Activated CD4-positive, CD25-positive, alpha-beta regulatory T cell treated with anti-CD3 and anti-CD28 coated beads, Interleukin-2, amount 50 U/mL, for 24 hours (primary cell): Measurements from ENCODE around the gene SLC7A1.

Experiments
- ATAC-seq, 2 donors: fragments of 150-1000 bp; cut with Tn5 transposase; one replicate each; pipeline ENCODE4 v1.10.0; 2021; ENCODE audit warnings: mild to moderate bottlenecking in 1 of 2, moderate library complexity in 1 of 2

The SLC7A1 gene

DNA sequence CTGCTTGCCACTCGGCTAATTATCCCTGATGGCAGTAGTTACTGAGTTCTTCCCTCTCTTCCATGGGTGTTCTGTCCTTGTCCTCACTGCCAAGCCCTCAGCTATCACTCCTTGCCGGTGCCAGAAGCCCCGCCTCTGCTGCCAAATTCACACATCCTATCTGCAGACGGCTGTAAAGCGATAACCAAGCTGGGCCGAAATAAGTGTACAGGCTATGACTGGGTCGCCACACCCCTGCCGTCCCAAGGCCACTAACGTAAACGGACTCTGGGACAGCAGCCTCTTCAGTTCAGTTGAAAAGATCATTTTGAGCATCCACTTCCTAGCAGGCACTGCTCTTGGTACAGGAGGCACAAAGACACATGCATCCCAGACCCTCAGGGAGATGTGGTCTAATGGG, 13.3 kb downstream of the SLC7A1 start:
- ATAC-seq, result no peak

DNA sequence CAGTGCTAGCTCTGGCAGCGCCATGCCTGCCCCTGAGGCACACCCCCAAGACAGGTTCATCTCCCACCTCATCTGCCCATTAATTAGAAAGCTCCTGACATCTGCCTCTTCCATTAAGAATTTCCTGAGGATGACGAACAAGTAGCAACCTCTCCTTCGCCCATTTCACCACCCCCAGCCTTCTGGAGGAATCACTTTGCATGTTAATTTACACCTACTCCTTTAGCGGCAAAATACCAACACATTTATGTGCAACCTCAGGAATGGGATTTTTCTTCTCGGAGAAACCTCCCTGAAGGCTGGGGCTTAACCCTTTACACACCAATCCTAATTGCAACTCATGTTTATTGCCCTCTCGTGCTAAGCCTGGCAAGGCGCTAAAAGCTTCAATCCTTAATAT, 13.8 kb downstream of the SLC7A1 start:
- no peak for ATAC-seq

DNA sequence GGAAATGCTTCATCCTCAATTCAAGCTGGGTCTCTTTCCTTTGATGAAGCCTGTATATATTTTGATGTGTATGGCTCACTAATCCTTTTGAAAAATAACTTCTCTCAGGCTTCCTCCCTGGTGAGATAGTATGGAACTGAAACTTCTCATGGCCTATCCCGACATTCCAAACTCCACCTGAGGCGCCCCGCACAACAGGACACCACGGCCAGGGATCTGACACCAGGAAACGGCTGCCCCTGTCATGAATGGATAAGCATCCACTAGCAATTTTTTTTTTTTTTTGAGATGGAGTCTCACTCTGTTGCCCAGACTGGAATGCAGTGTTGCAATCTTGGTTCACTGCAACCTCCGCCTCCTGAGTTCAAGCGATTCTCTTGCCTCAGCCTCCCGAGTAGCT, 16.4 kb downstream of the SLC7A1 start:
- no peak for ATAC-seq

DNA sequence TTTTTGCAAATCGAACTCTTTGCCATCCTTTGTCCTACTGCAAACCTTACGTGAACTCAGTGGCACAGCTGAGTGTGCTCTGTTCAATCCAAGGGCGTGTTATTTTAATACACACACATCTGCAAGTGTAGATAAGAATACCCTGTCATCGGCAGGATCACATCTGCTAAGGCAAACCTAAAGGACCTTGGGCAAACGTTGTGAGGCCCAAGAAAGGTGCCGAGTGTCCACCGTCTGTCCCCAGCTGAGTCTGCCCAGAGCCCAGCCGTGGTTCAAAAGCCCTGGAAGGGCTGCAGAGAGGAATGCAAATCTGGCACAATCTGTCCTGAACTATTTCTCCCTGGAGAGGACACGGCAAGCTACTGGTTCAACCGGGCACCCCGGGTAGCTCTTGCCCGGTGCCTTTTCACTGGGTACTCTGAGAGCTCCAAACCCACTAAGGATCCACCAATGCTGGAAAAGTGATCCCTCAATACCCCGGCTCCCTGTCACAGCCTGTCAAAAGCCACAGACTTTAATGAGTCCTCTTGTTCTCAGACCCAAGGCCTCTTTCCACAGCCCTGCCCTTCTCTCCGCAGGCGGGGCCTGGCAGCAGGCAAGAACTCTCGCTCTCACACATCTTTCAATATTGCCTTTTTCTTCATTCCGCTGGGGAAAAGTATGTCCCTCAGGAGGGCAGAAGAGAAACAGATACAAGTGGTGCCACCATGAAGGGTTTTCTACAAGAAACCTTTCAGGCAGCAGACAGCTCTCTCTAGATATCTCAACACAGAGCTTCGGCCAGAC, 17.0 kb downstream of the SLC7A1 start:
- no peak for ATAC-seq

DNA sequence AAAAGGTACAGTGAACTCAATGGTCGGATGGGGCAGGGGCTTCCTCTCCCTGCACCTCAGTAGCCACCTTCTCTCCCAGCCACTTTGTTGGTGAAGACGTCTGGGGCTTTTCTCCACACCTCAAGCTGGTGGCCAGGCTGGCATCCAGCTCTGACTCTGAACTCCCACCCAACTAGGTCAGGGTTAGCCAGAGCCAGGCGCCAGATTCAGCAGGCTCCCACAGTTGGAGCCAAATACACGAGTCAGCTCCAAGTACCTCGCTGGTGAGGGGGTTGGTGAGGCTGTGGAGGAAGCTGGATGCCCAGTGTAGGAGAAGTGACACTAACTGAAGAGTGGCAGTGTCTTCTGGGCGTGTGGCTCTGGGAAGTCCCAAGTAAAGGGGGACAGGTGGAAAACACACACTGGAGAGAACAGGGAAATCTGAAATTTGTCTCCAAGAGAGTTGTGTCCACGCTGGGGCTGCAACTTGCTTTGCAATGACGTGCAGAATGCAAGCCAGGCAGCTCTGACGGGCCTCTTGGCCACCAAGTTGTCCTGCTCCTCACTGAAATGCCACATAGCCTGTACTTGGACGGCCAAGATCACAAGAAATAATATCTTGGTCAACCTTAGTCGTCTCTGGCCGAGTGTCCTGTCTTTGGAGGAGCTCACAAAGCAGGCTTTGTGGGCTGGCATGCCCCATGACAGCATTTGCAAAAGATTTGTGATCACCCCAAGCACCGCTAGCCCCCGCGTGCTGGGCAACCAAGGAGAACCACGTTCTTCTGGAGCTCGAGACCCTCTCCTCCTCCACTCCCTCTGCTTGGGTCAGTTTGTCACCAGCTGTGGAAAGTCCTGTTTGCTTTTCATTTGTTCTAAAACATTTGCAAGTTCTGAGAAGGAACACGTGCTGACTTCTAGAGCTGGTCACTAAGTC, 18.1 kb downstream of the SLC7A1 start:
- no peak for ATAC-seq

DNA sequence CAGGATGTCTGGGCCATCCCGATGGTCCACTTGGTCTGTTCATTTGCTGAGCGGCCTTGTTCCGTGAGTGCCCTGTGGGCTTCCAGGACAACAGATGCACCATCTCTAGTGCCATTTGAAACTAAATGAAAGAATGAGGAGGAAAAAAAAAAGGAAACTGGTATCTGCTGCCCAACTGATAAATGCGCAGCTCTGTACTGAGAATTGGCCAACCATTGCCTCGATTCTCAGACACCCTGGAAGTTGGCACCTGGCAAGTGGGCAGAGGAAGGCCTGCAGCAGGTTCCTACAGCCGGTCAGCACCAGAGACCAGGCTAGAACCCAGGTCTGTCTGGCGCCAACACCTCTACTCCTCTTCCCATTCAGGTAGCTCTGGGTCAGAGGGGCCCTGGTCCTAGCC, 18.9 kb downstream of the SLC7A1 start:
- ATAC-seq, result no peak

DNA sequence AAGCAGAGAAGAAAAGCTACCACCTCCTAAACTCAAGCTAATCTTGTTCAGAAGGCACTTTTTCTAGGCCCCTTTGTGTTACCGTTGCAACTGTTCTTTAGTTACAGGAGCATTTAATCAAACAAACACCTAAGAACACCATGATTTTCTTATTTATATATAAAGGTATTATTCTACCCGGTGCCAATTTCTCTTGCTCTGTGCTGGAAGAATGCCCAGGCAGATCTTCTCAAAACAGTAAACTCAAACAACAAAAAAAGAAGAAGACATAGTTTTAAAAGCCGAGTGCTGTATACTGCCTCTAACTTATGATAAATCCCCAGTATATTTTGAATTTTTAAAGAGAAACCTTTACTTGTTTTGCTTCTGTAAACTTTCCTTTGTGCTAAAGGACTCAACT, 20.4 kb downstream of the SLC7A1 start:
- ATAC-seq, result no peak

DNA sequence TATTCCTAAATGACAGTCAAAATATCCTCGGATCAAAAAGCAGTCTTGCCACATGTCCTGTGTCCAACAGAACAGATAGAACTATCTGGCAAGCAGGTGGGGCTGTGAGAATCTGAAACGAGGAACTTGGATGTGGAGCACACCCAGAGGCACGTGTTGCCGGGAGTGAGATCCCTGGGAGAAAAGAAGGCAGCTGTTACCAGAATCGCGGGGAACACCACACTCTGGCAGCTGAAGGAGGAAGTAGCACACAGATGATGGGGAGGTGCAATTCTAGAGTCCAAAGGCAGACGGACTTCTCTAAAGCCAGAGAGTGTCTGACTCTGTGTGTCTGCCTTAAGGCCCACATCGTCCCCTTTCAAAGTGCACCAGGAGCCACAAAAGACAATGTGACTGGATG, 22.3 kb downstream of the SLC7A1 start:
- ATAC-seq, result no peak

DNA sequence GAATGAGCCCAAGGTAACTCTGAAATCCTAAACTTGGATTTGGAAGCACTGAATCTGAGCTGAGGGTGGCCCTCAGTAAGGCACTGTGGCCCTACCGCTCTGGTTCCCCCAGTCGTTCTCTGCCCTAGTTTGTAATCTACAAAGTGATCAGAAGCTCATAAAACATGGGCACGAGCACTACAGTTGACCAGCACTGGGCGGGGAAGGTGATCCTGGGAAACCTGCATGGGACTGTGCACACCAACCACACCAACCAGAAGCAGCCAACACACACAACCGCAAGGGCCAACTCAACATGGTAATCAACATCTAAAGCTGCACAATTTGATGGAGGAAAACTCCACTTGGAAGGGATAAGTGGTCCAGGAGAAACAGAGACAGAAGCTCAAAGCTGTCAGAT, 22.9 kb downstream of the SLC7A1 start:
- no peak for ATAC-seq

DNA sequence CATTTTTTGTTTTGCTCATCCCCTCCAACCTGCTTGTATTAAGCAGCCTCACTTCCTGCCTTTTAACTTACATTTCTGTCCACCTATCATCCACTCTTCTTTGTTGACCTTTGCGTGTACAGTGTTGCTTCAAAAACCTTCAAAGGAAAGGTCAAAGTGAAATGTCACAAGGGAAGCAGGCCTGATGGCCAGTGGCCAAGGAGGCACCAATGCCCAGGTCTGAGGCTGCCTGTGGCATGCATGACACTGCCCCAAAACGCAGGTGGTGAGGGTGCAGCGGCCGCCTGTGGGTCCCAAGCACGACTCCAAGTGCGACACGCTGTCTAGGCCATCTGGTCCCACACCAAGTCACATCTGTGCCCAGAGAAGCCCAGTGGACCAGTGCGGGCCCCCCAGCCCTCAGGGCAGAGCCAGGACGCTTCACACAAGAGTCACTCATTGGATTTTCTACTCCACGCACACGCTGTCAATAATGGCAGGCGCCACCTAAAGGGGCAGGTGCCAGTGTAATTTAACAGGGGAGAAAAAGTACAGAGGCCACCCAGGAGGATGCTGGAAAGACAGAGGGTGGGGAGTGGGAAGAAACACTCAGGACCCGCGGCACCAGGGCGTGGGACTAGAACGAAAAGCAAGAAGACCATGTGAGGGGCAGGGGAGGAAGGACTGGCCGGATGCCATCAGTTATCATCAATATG, 23.5 kb downstream of the SLC7A1 start:
- ATAC-seq, result no peak

DNA sequence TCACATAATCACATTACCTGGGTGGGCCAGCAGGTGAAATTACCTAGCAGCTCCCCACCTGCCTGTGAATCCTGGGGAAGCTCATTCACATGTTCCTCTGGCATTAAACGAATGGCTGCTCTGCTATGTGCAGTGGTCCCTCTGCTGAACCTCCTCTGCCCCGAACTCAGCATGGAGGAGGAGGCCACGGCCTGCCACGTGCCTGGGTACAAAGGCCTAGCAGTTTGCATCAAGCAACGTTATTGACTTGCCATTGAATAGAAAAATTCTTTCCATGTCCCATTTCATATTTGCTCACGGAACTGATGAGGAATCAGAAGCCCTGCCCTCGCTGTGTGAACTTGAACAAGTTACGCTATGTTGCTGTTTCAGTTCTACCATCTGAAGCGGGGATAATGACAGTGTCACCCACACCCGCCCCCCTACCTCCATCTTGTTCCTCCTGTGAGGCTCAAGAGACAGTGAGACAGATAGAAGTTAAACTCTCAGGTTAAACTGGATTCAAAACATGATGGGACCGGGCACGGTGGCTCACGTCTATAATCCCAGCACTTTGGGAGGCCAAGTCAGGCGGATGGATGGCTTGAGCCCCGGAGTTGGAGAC, 25.3 kb downstream of the SLC7A1 start:
- no peak for ATAC-seq

DNA sequence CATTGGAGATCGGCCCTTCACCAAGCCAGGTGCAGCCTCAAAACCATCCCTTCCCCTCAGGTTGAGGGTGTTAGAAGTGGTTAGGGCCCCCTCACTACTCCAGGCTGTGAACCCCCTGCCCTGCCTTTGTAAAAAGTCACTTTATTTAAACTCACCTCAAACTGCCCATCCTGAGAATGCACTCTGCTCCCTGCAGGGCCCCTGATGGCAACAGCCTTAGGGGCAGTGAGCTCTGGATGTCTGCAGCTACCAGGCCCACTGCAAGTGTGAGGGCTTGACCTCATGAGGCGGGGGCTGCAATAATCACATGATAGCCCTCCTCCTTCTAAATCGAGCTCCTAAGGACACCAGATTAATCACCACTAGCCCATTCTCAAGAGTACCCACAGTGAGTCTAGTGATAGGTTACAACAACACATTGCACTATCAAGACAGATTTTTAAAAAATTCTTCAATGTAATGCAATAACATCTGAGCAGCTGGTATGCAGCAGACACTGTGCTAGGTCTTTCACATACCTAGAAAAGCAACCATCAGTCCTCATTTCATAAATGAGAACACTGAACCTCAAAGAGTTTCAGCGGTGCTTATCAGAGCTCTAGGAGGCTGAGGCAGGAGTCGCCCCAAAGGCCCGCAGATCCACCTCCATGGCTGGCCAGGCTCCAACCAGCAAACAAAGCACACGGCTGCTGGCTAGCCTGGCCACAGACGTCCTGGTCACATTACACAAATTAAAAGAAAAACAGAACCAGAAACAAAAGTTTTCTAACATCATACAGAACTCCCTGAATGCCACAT, 26.0 kb downstream of the SLC7A1 start:
- ATAC-seq, result no peak

DNA sequence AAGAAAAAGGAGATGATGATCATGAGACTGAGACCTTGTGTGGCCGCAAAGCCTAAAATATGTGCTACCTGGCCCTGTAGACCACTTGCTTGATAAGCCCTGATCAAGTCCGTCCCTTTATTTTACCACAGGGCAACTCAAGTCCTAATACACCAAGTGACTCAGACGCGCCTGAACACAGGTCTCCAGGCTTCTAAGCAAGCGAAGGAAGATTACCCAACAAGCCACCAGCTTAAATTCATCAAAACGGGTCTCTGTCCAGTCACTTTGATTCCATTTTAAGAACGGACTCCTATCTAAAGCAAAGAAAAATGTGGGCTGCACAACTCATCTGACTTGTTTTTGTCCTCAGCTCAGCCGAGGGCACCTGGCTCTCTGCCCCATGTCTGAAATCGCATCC, 26.8 kb downstream of the SLC7A1 start:
- no peak for ATAC-seq

DNA sequence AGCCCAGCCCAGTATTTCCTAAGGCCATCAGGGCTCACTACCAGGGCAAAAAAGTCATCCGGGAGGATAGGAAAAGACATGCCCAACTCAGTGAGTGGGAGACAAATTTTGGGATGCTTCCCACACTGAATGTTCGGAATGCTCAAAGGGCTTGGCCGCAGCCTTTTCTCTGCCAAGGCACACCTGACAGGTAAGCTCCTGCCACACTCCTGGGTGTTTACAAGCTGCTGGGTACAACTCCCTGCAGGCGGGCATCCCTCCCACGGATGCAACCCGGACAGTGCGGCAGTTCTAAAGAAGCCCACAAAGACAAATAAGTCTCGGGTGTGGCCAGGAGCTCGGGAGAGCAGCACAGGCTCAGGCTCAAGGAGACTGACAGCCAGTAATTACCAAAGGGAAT, 28.1 kb downstream of the SLC7A1 start:
- no peak for ATAC-seq

DNA sequence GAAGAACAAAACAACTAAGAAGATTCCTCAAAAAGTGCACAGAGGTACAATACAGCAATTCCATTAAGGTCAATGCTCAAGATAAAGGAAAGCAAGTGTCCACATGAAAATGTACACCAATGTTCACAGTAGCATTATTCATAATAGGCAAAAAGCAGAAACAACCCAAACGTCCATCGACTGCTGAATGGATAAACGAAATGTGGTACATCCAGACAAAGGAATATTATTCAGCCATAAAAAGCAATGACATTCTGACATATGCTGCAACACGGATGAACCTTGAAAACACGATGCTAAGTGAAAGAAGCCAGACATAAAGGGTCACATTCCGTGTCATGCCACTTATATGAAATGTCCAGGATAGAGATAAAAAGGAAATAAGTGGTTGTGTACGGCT, 29.3 kb downstream of the SLC7A1 start:
- ATAC-seq, result no peak

DNA sequence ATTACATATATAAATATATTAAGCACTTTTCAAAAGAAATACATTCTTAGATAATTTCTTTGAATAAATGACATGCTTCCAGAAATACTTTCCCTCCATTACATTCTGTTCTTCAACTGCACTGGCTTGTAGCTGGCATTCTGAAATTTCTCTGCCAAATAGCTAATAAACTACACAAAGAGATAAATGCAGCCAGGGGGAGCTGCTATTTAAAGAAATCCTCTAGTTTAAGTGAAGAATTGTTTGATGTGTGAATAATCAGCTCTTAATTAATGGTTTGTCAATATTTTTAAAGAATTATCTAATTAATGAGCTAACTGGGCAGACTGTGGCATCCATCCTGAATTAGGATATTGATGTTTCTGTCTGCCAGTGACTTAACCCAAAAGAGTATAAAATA, 30.7 kb downstream of the SLC7A1 start:
- ATAC-seq, result no peak

DNA sequence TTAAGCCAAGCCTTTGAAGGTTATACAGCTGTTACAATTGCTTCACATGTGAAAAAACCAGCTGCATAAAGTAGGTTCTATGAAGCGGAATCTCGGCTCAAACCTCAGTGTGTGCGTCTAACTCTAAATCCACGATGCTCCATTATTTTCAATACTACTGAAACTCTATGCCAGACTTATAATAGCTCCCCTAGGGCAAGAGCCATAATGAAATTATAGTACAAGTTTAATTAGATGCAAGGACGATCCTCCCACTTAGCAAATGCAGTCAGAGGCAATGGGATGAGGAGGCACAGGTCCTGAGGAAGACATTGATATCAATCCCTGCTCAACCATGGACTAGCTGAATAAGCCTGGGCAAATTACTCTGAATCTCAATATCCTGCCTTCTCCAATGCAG, 31.1 kb downstream of the SLC7A1 start:
- ATAC-seq, result no peak

DNA sequence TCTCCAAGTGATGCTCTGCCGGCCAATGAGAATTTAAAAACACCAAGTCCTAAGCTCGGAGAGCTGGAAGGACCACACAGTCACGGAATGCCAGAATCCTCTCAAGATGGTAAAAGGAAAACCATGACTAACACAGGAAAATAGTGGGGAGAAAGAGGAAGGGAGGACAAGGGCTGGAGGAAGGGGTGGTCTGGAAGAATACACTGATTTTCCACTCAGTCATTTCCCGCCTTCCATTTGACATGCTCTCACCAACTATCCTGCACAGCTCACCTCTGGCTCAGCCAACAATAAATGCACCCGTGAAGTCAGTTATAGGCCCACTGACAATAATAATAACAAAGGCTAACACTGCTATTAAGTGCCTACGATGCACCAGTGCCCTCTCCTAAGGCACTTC, 31.5 kb downstream of the SLC7A1 start:
- ATAC-seq, result no peak

DNA sequence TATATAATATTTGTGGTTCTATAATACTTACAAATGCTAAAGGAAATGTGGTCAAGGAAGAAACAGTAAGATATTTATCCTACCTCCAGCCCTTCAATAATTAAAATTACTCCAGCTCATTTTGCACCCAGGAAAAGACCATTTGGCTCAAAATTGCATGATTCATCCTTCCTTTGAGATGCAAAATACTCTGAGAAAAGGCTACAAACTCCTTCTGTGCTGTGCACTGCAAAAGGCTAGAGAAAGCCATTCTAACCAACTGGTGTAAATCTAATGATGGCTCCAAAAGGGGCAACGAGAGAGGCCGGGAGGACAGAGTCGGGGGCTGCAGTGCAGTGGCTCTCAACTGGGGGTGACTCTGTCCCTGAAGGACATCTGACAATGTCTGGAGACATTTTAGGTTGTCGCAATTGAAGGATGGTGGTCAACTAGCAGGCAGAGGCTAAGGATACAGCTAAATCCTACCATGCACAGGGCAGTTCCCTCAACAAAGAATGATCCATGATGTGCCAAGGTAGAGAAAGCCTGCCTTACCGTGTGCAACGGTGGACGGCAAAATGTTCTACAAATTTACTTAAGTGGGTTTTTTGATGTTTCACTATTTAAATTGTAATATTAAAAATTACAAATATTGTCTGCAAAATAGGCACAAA, 32.6 kb downstream of the SLC7A1 start:
- ATAC-seq, result no peak

DNA sequence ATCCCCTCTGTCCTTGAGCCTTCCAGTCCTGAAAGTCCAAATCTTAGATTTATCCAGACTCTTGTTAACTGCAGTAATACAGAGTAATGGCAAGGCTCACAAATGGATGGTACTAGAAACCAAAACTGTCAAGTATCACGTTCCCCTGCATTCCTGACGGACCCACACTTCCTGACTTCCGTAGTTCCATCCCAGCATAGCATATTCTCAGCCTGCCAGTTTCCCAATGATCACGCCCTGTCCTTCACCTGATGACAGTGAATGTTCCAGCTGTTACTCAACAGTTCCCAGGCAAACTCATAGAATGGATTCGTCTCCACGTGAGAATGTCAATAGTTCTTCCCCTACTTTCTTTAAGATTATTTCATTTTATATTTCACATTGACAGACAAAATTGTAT, 33.6 kb downstream of the SLC7A1 start:
- ATAC-seq, result no peak

DNA sequence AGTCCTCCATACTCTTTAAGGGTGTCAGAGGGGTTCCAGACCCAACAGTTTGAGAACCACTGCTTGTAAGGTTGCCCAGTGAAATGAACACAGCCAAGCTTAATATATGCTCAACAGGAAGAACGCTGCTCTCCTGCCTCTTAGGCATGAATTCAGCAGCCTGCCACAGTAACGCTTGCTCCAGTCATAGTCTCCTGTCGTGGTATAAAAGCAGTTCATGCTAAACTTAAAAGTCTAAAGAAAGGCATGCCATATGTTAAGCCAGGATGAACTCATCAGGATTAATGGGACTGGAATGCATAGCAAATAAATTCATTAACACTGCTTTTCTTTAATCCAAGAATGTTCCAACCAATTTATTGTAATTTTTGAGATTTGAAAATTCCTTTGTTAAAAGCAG, 38.7 kb downstream of the SLC7A1 start:
- ATAC-seq, result no peak

DNA sequence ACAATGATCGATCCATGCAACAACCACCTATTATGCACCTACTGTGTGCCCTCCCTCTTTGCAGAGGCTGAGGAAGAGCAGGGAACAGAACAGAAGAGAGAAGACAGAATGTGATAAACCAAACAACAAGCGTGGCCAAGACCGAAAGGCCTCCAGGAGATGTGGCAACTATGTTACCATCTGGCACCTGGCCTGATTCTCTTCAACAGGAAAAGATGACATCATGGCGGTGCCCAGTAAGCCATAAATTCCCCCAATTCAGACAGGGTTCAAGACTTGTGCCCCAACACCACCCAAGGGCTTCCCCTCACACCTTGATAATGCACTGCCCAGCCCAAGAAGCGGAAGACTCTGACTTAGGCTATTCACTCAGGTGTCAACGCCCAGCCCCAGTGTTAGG, 44.3 kb downstream of the SLC7A1 start:
- no peak for ATAC-seq
